ENCODE measurements around the gene WNT10A. TPM values are rescaled to one million over a fixed set of nuclear protein-coding genes. Genes with fewer than 3 reads are reported as not detected.

Gene WNT10A
- total RNA-seq, 4 donors from 2014 or later, result 0.21 to 1.3 (median 0.39) TPM; not detected in 1

DNA sequence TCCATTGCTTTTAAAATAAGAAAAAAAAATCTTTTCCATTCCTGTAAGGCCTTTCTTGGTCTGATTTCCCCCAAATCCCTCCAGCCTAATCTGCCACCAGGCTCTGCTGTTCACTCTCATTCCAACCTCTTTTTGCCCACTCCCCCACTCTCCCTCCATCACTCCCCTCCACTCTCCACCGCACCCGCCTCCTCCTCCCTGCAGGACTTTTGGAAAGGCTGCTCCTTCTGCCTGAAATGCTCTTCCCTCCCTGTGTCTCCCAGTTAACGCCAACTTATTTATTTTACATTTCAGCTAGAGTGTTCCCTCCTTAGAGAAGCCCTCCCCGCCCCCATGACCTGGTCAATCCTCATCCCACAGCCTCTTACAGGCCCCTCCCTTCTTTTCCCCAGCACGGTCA, 25.8 kb upstream of the WNT10A start:
- H3K4me3 ChIP-seq, result no peak overlapping the region
- peaks cover 0 to 48% of the 10 kb centered on the region in 2 donors for H3K27me3 ChIP-seq
- H3K36me3 ChIP-seq, result no peaks in the 10 kb centered on the region
- H3K9me3 ChIP-seq, result no peaks in the 10 kb centered on the region
- no peak overlapping the region for H3K27ac ChIP-seq
- WGBS, 2 donors, result 56 to 58% methylated on average over 5 of the region's 5 CpGs
- no peak for TF ChIP-seq POLR2A (IDR thresholded peaks at IDR 0.05)
- TF ChIP-seq EP300 (IDR thresholded peaks at IDR 0.05), result no peak
- no peak for TF ChIP-seq CTCF (IDR thresholded peaks at IDR 0.05)
- H3K4me1 ChIP-seq, result peaks cover 0 to 48% (median 3%) of the 10 kb centered on the region in 4 donors
- no peak for DNase-seq (ENCODE audit: low spot score in 2 of 2)

DNA sequence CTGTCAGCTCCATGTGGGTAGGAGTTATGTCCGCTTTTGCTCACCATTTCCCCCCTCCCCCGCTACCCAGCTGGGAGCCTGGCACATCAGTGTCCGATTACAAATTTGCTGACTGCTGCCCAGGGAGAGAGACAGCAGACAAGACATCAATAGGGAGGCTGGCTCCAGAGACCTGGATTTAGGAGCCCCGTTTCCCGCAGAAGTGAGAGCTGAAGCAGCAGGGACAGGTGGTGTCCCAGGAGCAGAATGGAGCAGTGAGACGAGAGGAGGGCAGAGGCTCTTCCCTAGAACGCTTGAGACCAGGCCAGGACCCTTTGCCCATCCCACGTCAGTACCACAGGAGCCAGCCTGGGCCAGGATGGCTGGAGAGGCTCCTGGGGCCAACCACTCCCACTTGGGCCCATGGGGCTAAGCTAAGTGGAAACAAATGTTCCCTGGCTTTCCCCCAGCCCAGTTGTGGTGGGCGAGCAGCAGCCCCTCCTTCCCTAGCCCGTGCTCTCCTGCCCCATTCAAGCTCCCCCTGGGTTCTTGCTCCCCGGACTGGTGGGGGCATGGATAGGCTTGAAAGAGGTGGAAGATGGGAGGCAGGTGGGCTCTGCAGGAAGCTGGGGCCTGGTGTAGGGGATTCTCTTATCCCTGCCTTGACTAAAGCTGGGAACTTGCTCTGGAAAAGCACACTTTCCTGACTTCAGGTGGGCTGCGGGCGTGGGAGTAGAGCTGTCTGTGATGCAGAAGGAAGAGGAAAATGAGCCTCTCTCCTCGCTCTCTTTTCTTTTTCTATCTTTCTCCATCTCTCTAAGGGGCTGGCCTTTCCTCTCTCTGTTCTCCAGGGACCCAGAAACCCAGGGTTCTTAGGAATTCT, 25.1 kb upstream of the WNT10A start:
- peaks cover 0 to 48% of the 10 kb centered on the region in 2 donors for H3K27me3 ChIP-seq
- DNase-seq (ENCODE audit: low spot score in 2 of 2), result no peak
- no peaks in the 10 kb centered on the region for H3K36me3 ChIP-seq
- H3K9me3 ChIP-seq, result no peaks in the 10 kb centered on the region
- H3K4me3 ChIP-seq, result no peak overlapping the region
- TF ChIP-seq EP300 (IDR thresholded peaks at IDR 0.05) (no peak), POLR2A (IDR thresholded peaks at IDR 0.05) (no peak), CTCF (IDR thresholded peaks at IDR 0.05) (no peak)
- whole genome bisulfite sequencing, 2 donors, result 56 to 73% methylated on average over 14 of the region's 14 CpGs
- H3K27ac ChIP-seq, result no peak overlapping the region
- peaks cover 0 to 55% (median 7%) of the 10 kb centered on the region in 4 donors for H3K4me1 ChIP-seq

- Histone ChIP-seq H3K4me1 (peaks cover 0 to 62% (median 7%) of the 10 kb centered on the region in 4 donors), H3K27me3 (peaks cover 0 to 43% of the 10 kb centered on the region in 2 donors), H3K9me3 (no peaks in the 10 kb centered on the region), H3K36me3 (no peaks in the 10 kb centered on the region), H3K4me3 (no peak overlapping the region), H3K27ac (peak overlapping the region in 1 of 4 donors; percentile 42)
- 53 to 55% methylated on average over 12 of the region's 12 CpGs for WGBS, 2 donors
- no peak for DNase-seq (ENCODE audit: low spot score in 2 of 2)
- no peak for TF ChIP-seq CTCF (IDR thresholded peaks at IDR 0.05)
- TF ChIP-seq POLR2A (IDR thresholded peaks at IDR 0.05), result no peak
- TF ChIP-seq EP300 (IDR thresholded peaks at IDR 0.05), result no peak
Observed at GRCh38 chr2:218856167-218856895, 24.3 kb upstream of the WNT10A start.

- Histone ChIP-seq H3K9me3 (no peaks in the 10 kb centered on the region), H3K36me3 (no peaks in the 10 kb centered on the region), H3K27me3 (peaks cover 0 to 43% of the 10 kb centered on the region in 2 donors), H3K4me1 (peaks cover 0 to 67% (median 7%) of the 10 kb centered on the region in 4 donors), H3K4me3 (no peak overlapping the region), H3K27ac (no peak overlapping the region)
- WGBS, 2 donors, result 91 to 100% methylated on average over 1 of the region's 1 CpG
- DNase-seq (ENCODE audit: low spot score in 2 of 2), result no peak
- TF ChIP-seq CTCF (IDR thresholded peaks at IDR 0.05), result no peak
- no peak for TF ChIP-seq EP300 (IDR thresholded peaks at IDR 0.05)
- TF ChIP-seq POLR2A (IDR thresholded peaks at IDR 0.05), result no peak
Observed at GRCh38 chr2:218856896-218857243, 23.8 kb upstream of the WNT10A start.

Data from tibial nerve (tissue), 4 donors.